ENCODE measurements around the gene ICAM2.
A peak's percentile ranks its signal among the peaks of the same experiment; 100 is the strongest.
"Not testable (repeated sequence)": the region's sequence is repeated elsewhere in the genome, so short reads cannot be mapped to it uniquely, and the experiment has no call there.

The ICAM2 gene

GRCh38 chr17:63996430-63997182 lies 23.8 kb downstream of the ICAM2 start:
- DNase-seq, result no peak

- no peak for DNase-seq
These were observed 24.8 kb downstream of the ICAM2 start for GRCh38 chr17:63995626-63996025.

- DNase-seq, result no peak
These were observed 27.0 kb downstream of the ICAM2 start for GRCh38 chr17:63993368-63993985.

GRCh38 chr17:63991611-63992010 lies 28.8 kb downstream of the ICAM2 start:
- no peak for DNase-seq

- no peak for DNase-seq
These were observed 30.6 kb downstream of the ICAM2 start for GRCh38 chr17:63989622-63990345.

- no peak for DNase-seq
These were observed 31.5 kb downstream of the ICAM2 start for GRCh38 chr17:63988741-63989621.

GRCh38 chr17:63988127-63988478 lies 32.3 kb downstream of the ICAM2 start:
- no peak for DNase-seq

GRCh38 chr17:63987221-63988126 lies 33.0 kb downstream of the ICAM2 start:
- no peak for DNase-seq

GRCh38 chr17:63986821-63987220 lies 33.6 kb downstream of the ICAM2 start:
- no peak for DNase-seq

GRCh38 chr17:63985387-63986140 lies 34.9 kb downstream of the ICAM2 start:
- DNase-seq, result no peak

GRCh38 chr17:63984651-63985386 lies 35.6 kb downstream of the ICAM2 start:
- peak in 1 of 2 experiments; percentile 61 for DNase-seq

- DNase-seq, result no peak
These were observed 36.2 kb downstream of the ICAM2 start for GRCh38 chr17:63984236-63984635.

GRCh38 chr17:63983320-63983719 lies 37.1 kb downstream of the ICAM2 start:
- DNase-seq, result no peak

- not testable (repeated sequence) for DNase-seq
These were observed 37.8 kb downstream of the ICAM2 start for GRCh38 chr17:63982641-63983040.

- no peak for DNase-seq
These were observed 41.9 kb downstream of the ICAM2 start for GRCh38 chr17:63978272-63979200.

- no peak for DNase-seq
These were observed 43.7 kb downstream of the ICAM2 start for GRCh38 chr17:63976702-63977101.

- DNase-seq, result no peak
These were observed 44.8 kb downstream of the ICAM2 start for GRCh38 chr17:63975541-63976092.

- DNase-seq, result no peak
These were observed 45.7 kb downstream of the ICAM2 start for GRCh38 chr17:63974594-63975192.

All from stimulated activated CD4-positive, alpha-beta T cell treated with anti-CD3 and anti-CD28 coated beads, Interleukin-4, amount 100 ng/mL, for 4 hours (primary cell).